HepG2 (cell line): ENCODE results near the gene PAK6. TPM values are rescaled to one million over a fixed set of nuclear protein-coding genes. Genes with fewer than 3 reads are reported as not detected.

Experiments used
- FOXK1 ChIP-seq: sonication (generic); formaldehyde crosslinking; IDR thresholded peaks from 2 replicates; pipeline ENCODE4 v1.4.0; 2020; ENCODE audit warnings: low read depth, missing genetic modification reagents, borderline replicate concordance
- RBM22 ChIP-seq: fragments of 200-400 bp; formaldehyde crosslinking; optimal IDR thresholded peaks from 2 replicates; pipeline ENCODE3; 2017; ENCODE audit warnings: mild to moderate bottlenecking, low read length, moderate library complexity
- SKI ChIP-seq: fragments of 450-650 bp; IDR thresholded peaks from one replicate; pipeline ENCODE4 v1.6.1; 2018; ENCODE audit warnings: mild to moderate bottlenecking; ENCODE audit not compliant: partially characterized antibody
- WIZ ChIP-seq: sonication (generic); formaldehyde crosslinking; IDR thresholded peaks from 2 replicates; pipeline ENCODE4 v1.5.1; 2020; ENCODE audit warnings: mild to moderate bottlenecking, missing genetic modification reagents
- ZBTB7B ChIP-seq: sonication (generic); formaldehyde crosslinking; IDR thresholded peaks from 2 replicates; pipeline ENCODE4 v1.4.0; 2020; ENCODE audit warnings: missing genetic modification reagents
- ZIK1 ChIP-seq: sonication (generic); formaldehyde crosslinking; IDR thresholded peaks from 2 replicates; pipeline ENCODE4 v1.5.0; 2020; ENCODE audit warnings: mild to moderate bottlenecking, low read depth, missing genetic modification reagents, borderline replicate concordance
- ZNF121 ChIP-seq: sonication (generic); formaldehyde crosslinking; IDR thresholded peaks from 2 replicates; pipeline ENCODE4 v1.5.0; 2020; ENCODE audit warnings: mild to moderate bottlenecking, missing genetic modification reagents
- ZNF234 ChIP-seq: sonication (generic); formaldehyde crosslinking; conservative IDR thresholded peaks from 2 replicates; pipeline ENCODE4 v1.5.1; 2020; ENCODE audit warnings: mild to moderate bottlenecking, missing genetic modification reagents
- polyA plus RNA-seq, 8 experiments: library from polyadenylated mRNA; depleted of rRNA in 3 of 8; stranded (reverse) in 7 of 8; unstranded in 1 of 8; fragments of >200 nt; fragmentation: Illumina TruSeq in 4 of 8; extraction: Trizol in 4 of 8; gene quantifications; 2 replicates each; pipeline versions ENCODE4 v1.2.1 to v1.2.3, GENCODE V29; 2011 to 2016; ENCODE audit warnings: low read depth in 4 of 8, missing spikeins in 1 of 8, mixed read lengths in 1 of 8; ENCODE audit not compliant: insufficient read depth in 1 of 8
- total RNA-seq, 5 experiments: library from RNA; depleted of rRNA; stranded (reverse); fragments of >200 nt; fragmentation: Illumina TruSeq; extraction: Trizol; gene quantifications; 2 replicates each; pipeline ENCODE4 v1.2.3, GENCODE V29; 2016; ENCODE audit warnings: low read depth in 1 of 5
- TF ChIP-seq, protein P1 (sequence below): sonication (generic); formaldehyde crosslinking; IDR thresholded peaks from 2 replicates; pipeline ENCODE4 v1.4.0; 2020; ENCODE audit warnings: mild to moderate bottlenecking, missing genetic modification reagents
- TF ChIP-seq, protein P2 (sequence below): sonication (generic); formaldehyde crosslinking; IDR thresholded peaks from 2 replicates; pipeline ENCODE4 v1.4.0; 2020; ENCODE audit warnings: missing genetic modification reagents, borderline replicate concordance
- TF ChIP-seq, protein P3 (sequence below): sonication (generic); formaldehyde crosslinking; IDR thresholded peaks from 2 replicates; pipeline ENCODE4 v1.4.0; 2020; ENCODE audit warnings: missing genetic modification reagents, borderline replicate concordance
- TF ChIP-seq, protein P4 (sequence below): sonication (generic); formaldehyde crosslinking; IDR thresholded peaks from 2 replicates; pipeline ENCODE4; 2020; ENCODE audit warnings: missing genetic modification reagents, mild to moderate bottlenecking, borderline replicate concordance

Gene PAK6
- total and polyA plus RNA-seq, 2 of the 13 experiments (the other 11 are each of a cell fraction or from before 2014, with no cell fraction given): 0.07 TPM; not detected in 1

DNA sequence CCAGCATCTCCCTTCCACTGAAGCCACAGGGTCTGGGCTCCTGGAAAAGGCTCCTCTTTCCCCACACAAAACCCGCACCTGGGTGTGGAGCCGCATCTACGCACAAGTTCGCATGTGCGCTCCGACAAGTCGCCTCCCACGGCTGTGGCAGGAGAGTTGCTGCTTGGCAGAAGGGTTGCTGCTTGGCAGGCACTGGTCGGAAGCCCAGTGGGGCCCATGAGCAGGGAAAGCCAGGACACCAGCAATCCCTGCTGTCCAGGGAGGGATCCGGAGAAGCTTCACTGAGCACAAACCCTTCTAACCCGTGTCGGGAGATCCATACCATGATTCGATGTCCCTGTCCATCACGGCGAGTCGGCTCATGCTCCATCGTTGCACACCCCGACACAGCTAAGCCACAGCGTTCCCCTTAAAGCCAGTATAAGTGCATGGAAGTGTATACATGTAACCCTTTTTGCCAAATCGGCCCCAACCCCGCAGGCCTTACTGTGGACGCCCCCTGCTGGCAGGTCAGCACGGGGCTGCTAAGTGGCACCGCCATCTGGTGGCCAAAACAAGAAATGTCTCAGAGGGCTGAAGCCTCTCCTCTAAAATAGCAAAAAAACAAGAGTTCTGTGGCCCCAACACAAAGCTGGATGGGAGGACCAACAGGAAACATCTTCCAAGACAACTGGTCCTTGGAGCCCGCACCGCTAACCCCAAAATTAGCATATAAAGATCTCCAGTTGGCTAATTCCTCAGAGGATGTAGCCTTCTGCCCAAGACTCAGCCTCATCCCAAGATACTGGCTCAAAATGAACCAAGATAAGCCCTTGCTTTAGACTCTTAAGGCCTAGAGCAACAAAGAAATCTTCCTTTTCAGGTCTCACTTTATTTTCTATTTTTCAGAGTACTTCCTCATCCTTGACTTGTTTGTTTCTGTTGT is 35.7 kb downstream of the PAK6 start (continued):
- TF ChIP-seq, protein P1, sequence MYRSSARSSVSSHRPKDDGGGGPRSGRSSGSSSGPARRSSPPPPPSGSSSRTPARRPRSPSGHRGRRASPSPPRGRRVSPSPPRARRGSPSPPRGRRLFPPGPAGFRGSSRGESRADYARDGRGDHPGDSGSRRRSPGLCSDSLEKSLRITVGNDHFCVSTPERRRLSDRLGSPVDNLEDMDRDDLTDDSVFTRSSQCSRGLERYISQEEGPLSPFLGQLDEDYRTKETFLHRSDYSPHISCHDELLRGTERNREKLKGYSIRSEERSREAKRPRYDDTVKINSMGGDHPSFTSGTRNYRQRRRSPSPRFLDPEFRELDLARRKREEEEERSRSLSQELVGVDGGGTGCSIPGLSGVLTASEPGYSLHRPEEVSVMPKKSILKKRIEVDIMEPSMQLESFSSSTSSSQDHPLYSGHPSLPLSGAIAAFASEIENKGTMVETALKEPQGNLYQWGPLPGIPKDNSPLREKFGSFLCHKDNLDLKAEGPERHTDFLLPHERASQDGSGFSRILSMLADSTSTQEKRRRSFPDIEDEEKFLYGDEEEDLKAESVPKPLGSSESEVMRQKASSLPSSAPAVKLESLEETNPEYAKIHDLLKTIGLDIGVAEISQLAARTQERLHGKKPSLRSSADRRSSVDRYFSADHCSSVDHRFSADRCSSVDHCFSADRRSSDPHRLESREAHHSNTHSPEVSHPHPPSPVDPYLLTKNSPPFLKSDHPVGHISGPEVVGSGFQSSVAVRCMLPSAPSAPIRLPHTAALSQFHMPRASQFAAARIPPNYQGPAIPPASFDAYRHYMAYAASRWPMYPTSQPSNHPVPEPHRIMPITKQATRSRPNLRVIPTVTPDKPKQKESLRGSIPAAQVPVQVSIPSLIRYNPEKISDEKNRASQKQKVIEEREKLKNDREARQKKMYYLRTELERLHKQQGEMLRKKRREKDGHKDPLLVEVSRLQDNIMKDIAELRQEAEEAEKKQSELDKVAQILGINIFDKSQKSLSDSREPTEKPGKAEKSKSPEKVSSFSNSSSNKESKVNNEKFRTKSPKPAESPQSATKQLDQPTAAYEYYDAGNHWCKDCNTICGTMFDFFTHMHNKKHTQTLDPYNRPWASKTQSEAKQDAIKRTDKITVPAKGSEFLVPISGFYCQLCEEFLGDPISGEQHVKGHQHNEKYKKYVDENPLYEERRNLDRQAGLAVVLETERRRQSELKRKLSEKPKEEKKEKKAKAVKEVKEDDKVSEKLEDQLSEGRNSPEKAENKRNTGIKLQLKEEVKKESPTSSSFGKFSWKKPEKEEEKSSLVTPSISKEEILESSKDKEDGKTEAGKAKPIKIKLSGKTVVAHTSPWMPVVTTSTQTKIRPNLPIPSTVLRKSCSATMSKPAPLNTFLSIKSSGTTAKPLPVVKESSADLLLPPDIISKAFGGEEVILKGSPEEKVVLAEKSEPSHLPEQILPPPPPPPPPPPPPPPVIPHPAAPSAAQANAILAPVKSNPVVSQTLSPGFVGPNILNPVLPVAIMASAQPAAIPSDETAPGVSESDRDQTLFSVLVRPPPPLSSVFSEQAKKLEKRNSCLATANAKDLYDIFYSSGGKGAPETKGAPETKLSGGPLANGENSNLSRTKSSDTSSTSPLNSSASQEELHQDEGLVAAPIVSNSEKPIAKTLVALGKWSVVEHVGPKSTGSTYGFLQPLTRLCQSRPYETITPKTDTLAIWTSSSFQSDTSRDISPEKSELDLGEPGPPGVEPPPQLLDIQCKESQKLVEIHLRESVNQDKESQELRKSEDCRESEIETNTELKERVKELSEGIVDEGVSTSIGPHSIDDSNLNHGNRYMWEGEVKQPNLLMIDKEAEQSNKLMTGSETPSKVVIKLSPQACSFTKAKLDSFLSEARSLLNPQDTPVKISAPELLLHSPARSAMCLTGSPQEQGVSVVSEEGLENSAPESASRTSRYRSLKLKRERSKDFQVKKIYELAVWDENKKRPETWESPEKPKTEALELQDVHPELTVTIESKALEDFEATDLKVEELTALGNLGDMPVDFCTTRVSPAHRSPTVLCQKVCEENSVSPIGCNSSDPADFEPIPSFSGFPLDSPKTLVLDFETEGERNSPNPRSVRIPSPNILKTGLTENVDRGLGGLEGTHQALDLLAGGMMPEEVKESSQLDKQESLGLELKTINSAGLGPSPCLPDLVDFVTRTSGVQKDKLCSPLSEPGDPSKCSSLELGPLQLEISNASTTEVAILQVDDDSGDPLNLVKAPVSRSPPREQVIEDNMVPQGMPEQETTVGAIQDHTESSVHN: no peak
- no peak for TF ChIP-seq RBM22
- TF ChIP-seq WIZ: no peak
- TF ChIP-seq SKI: no peak
- TF ChIP-seq ZIK1 (CRISPR knock-in tag): no peak
- TF ChIP-seq, protein P2, sequence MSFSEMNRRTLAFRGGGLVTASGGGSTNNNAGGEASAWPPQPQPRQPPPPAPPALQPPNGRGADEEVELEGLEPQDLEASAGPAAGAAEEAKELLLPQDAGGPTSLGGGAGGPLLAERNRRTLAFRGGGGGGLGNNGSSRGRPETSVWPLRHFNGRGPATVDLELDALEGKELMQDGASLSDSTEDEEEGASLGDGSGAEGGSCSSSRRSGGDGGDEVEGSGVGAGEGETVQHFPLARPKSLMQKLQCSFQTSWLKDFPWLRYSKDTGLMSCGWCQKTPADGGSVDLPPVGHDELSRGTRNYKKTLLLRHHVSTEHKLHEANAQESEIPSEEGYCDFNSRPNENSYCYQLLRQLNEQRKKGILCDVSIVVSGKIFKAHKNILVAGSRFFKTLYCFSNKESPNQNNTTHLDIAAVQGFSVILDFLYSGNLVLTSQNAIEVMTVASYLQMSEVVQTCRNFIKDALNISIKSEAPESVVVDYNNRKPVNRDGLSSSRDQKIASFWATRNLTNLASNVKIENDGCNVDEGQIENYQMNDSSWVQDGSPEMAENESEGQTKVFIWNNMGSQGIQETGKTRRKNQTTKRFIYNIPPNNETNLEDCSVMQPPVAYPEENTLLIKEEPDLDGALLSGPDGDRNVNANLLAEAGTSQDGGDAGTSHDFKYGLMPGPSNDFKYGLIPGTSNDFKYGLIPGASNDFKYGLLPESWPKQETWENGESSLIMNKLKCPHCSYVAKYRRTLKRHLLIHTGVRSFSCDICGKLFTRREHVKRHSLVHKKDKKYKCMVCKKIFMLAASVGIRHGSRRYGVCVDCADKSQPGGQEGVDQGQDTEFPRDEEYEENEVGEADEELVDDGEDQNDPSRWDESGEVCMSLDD (CRISPR knock-in tag): no peak
- TF ChIP-seq, protein P3, sequence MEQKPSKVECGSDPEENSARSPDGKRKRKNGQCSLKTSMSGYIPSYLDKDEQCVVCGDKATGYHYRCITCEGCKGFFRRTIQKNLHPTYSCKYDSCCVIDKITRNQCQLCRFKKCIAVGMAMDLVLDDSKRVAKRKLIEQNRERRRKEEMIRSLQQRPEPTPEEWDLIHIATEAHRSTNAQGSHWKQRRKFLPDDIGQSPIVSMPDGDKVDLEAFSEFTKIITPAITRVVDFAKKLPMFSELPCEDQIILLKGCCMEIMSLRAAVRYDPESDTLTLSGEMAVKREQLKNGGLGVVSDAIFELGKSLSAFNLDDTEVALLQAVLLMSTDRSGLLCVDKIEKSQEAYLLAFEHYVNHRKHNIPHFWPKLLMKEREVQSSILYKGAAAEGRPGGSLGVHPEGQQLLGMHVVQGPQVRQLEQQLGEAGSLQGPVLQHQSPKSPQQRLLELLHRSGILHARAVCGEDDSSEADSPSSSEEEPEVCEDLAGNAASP (CRISPR knock-in tag): peak; percentile 73
- TF ChIP-seq, protein P4, sequence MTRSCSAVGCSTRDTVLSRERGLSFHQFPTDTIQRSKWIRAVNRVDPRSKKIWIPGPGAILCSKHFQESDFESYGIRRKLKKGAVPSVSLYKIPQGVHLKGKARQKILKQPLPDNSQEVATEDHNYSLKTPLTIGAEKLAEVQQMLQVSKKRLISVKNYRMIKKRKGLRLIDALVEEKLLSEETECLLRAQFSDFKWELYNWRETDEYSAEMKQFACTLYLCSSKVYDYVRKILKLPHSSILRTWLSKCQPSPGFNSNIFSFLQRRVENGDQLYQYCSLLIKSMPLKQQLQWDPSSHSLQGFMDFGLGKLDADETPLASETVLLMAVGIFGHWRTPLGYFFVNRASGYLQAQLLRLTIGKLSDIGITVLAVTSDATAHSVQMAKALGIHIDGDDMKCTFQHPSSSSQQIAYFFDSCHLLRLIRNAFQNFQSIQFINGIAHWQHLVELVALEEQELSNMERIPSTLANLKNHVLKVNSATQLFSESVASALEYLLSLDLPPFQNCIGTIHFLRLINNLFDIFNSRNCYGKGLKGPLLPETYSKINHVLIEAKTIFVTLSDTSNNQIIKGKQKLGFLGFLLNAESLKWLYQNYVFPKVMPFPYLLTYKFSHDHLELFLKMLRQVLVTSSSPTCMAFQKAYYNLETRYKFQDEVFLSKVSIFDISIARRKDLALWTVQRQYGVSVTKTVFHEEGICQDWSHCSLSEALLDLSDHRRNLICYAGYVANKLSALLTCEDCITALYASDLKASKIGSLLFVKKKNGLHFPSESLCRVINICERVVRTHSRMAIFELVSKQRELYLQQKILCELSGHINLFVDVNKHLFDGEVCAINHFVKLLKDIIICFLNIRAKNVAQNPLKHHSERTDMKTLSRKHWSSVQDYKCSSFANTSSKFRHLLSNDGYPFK (CRISPR knock-in tag): peak; percentile 27; the same call in 1 of the 2 replicates
- TF ChIP-seq ZNF121: no peak
- peak; percentile 76; the same call in 1 of the 2 replicates for TF ChIP-seq FOXK1 (CRISPR knock-in tag)
- TF ChIP-seq ZNF234: no peak
- no peak; the same call in 1 of the 2 replicates for TF ChIP-seq ZBTB7B
